IgD-negative memory B cell (primary cell): Measurements from ENCODE around the gene MACF1. TPM values are rescaled to one million over a fixed set of nuclear protein-coding genes. Genes with fewer than 3 reads are reported as not detected.

Experiments
- H3K27ac Mint-ChIP-seq, 3 donors: one replicate each; pipeline ENCODE4 v1.8.0; 2020 to 2022; ENCODE audit warnings: mild to moderate bottlenecking in 3 of 3, mixed read lengths in 3 of 3, moderate library complexity in 1 of 3
- H3K27me3 Mint-ChIP-seq: one replicate; pipeline ENCODE4 v1.8.0; 2021; ENCODE audit warnings: mixed read lengths
- H3K36me3 Mint-ChIP-seq: one replicate; pipeline ENCODE4 v1.8.0; 2020; ENCODE audit warnings: mild to moderate bottlenecking, mixed read lengths
- H3K4me1 Mint-ChIP-seq, 3 donors: one replicate each; pipeline ENCODE4 v1.8.0; 2020 to 2022; ENCODE audit warnings: mixed read lengths in 3 of 3, mild to moderate bottlenecking in 1 of 3
- H3K4me3 Mint-ChIP-seq, 4 donors: one replicate each; pipeline ENCODE4 v1.8.0; 2020 to 2022; ENCODE audit warnings: mild to moderate bottlenecking in 4 of 4, mixed read lengths in 4 of 4, moderate library complexity in 3 of 4
- H3K9me3 Mint-ChIP-seq, 3 donors: one replicate each; pipeline ENCODE4 v1.8.0; 2020 to 2021; ENCODE audit warnings: mixed read lengths in 3 of 3, mild to moderate bottlenecking in 1 of 3
- polyA plus RNA-seq: library from polyadenylated mRNA; unstranded; fragments of 300-500 nt; fragmentation: Illumina TruSeq; gene quantifications from one replicate; pipeline ENCODE4 v1.2.3, GENCODE V29; 2021

Gene MACF1
- polyA plus RNA-seq, 1 donor from 2014 or later: 51.2 TPM

- H3K27ac Mint-ChIP-seq: peak overlapping the region in 1 of 3 donors; percentile 80
- H3K9me3 Mint-ChIP-seq: no peaks in the 10 kb centered on the region
- H3K4me3 Mint-ChIP-seq: no peak overlapping the region
- H3K4me1 Mint-ChIP-seq: peaks cover 14 to 18% (median 18%) of the 10 kb centered on the region in 3 donors
- H3K36me3 Mint-ChIP-seq: no peaks in the 10 kb centered on the region
- H3K27me3 Mint-ChIP-seq: no peaks in the 10 kb centered on the region
Observed at GRCh38 chr1:39413902-39414528, 209.5 kb downstream of the MACF1 start.

DNA sequence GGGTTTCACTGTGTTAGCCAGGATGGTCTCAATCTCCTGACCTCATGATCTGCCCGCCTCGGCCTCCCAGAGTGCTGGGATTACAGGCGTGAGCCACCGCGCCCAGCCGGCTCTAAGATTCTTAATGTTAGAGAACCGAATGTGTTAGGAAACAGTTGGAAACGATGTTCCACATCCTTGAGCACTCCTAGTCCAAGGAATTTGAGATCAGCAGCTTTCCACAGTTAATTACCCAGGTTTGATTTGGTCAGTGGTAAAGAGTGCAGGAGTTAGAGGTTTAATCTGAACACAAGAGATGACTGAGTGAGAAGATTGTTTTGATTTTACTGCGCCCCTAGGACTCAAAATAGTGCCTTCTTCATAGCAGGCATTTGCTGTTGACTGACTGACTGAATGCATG lies 211.1 kb downstream of the MACF1 start:
- H3K36me3 Mint-ChIP-seq: no peaks in the 10 kb centered on the region
- H3K4me3 Mint-ChIP-seq: no peak overlapping the region
- H3K4me1 Mint-ChIP-seq: peaks cover 7 to 10% (median 10%) of the 10 kb centered on the region in 3 donors
- no peak overlapping the region for H3K27ac Mint-ChIP-seq
- no peaks in the 10 kb centered on the region for H3K9me3 Mint-ChIP-seq
- H3K27me3 Mint-ChIP-seq: no peaks in the 10 kb centered on the region

DNA sequence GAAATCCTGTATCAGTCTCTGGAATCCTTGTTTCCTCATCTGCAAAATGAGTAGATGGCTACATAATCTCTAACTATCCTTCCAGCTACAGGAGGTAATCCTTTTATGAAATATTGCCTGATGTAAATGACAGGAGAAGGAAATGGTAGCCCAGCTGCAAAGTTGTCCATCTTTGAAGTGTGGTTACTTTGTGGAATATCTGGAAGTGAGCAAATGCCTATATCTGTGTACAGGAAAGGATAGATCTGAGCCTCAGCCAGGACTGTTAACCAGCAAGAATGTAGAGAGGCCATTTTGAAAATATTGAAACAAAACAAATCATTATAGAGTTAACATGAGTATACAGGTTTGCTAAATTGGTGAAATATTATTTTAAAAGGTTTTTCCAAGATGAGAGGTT lies 212.1 kb downstream of the MACF1 start:
- Mint-ChIP-seq H3K9me3 (no peaks in the 10 kb centered on the region), H3K36me3 (no peaks in the 10 kb centered on the region), H3K4me1 (peaks cover 5 to 7% (median 6%) of the 10 kb centered on the region in 3 donors), H3K4me3 (no peak overlapping the region), H3K27me3 (no peaks in the 10 kb centered on the region), H3K27ac (no peak overlapping the region)

GRCh38 chr1:39418236-39418635 lies 213.7 kb downstream of the MACF1 start:
- Mint-ChIP-seq H3K4me1 (peaks cover 5 to 7% (median 6%) of the 10 kb centered on the region in 3 donors), H3K36me3 (peaks cover 3% of the 10 kb centered on the region), H3K4me3 (no peak overlapping the region), H3K27me3 (no peaks in the 10 kb centered on the region), H3K9me3 (no peaks in the 10 kb centered on the region), H3K27ac (peak overlapping the region in 1 of 3 donors; percentile 76)

DNA sequence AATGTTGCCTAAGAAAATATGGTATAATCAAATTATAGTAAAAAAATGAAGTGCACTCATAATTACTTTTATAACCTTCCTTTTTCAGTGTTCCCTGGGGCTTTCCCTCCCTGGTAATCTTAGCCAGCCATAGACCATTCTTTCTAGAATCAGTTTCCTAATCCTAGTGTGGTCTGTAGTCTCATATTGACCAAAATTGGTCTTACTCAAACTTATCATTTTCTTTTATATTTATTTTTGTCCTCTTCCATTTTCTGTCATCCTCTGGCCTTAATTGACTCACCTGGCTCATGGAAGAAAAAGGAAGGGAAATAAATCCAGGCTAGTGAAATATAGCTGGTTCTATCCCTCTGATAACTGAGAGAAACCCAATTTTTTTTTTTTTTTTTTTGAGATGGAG lies 216.0 kb downstream of the MACF1 start:
- Mint-ChIP-seq H3K27me3 (no peaks in the 10 kb centered on the region), H3K4me1 (peaks cover 3 to 9% (median 6%) of the 10 kb centered on the region in 3 donors), H3K36me3 (peaks cover 7% of the 10 kb centered on the region), H3K27ac (no peak overlapping the region), H3K9me3 (no peaks in the 10 kb centered on the region), H3K4me3 (no peak overlapping the region)

- Mint-ChIP-seq H3K36me3 (peaks cover 7% of the 10 kb centered on the region), H3K27ac (peak overlapping the region in 2 of 3 donors; percentile 2 to 56)
Observed at GRCh38 chr1:39422614-39423013, 218.1 kb downstream of the MACF1 start.

DNA sequence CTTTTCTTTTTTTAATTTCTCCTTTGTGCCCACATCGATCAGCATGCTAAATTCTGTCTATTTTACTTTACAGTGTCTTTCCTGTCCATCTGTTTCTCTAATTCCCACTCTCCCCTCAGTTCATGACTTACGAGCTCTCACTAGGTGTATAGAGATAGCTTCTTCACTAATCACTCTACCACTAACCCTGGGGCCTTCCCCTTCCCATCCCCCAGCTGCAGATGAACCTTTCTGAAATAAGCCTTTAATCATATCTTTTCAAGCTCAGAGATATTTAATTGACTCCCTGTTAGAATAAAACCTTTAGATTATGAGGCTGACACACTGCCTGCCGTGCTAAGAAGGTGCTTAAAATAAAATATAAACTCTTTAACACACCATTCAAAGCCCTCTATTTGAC lies 220.7 kb downstream of the MACF1 start:
- H3K9me3 Mint-ChIP-seq: no peaks in the 10 kb centered on the region
- H3K4me1 Mint-ChIP-seq: peaks cover 0 to 3% (median 2%) of the 10 kb centered on the region in 3 donors
- H3K27ac Mint-ChIP-seq: no peak overlapping the region
- no peaks in the 10 kb centered on the region for H3K27me3 Mint-ChIP-seq
- H3K36me3 Mint-ChIP-seq: peaks cover 13% of the 10 kb centered on the region
- no peak overlapping the region for H3K4me3 Mint-ChIP-seq

More at GRCh38 chr1:39422614-39423013, 218.1 kb downstream of the MACF1 start:
- peaks cover 2 to 9% (median 6%) of the 10 kb centered on the region in 3 donors for H3K4me1 Mint-ChIP-seq
- no peaks in the 10 kb centered on the region for H3K9me3 Mint-ChIP-seq
- H3K4me3 Mint-ChIP-seq: no peak overlapping the region
- H3K27me3 Mint-ChIP-seq: no peaks in the 10 kb centered on the region

DNA sequence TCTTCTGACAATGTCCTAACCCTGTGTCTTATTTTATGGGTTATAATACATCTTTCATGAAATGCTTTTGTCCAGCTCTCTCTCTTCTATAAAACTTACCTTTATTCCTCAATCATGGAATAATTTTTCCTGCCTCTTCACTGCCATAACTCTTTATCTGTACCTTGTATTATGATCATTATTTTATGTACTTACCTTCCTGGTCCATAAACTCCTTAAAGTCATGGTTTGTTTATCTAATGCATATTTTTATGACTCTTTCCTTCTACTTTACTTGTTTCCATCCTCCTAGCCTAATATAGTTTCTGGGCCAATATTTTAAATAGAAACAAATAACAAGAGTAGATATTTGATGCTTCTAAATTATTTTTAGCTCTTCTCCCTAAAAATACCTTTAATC lies 221.1 kb downstream of the MACF1 start:
- no peaks in the 10 kb centered on the region for H3K9me3 Mint-ChIP-seq

GRCh38 chr1:39426346-39426745 lies 221.9 kb downstream of the MACF1 start:
- Mint-ChIP-seq H3K9me3 (no peaks in the 10 kb centered on the region), H3K27ac (no peak overlapping the region), H3K36me3 (peaks cover 13% of the 10 kb centered on the region)

More for the DNA sequence above, 221.1 kb downstream of the MACF1 start:
- H3K27ac Mint-ChIP-seq: peak overlapping the region in 1 of 3 donors; percentile 1
- H3K4me1 Mint-ChIP-seq: peaks cover 0 to 3% (median 2%) of the 10 kb centered on the region in 3 donors
- H3K27me3 Mint-ChIP-seq: no peaks in the 10 kb centered on the region
- H3K4me3 Mint-ChIP-seq: no peak overlapping the region
- H3K36me3 Mint-ChIP-seq: peaks cover 13% of the 10 kb centered on the region

DNA sequence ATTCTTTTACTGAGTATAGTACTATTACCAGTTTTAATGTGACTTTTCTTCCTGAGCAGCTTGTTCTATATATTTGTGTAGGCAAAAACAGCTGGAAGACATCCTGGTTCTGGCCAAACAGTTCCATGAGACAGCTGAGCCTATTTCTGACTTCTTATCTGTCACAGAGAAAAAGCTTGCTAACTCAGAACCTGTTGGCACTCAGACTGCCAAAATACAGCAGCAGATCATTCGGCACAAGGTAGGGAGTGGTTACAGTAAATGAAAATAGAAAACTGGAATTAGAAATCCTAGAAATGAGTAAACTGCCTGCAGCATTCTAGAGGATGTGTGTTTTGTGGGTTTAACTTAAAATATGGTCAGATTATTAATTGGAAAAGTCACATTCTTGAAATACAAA lies 222.9 kb downstream of the MACF1 start:
- Mint-ChIP-seq H3K36me3 (peaks cover 11% of the 10 kb centered on the region), H3K4me1 (peaks cover 0 to 3% (median 0%) of the 10 kb centered on the region in 3 donors), H3K27me3 (no peaks in the 10 kb centered on the region), H3K9me3 (no peaks in the 10 kb centered on the region), H3K4me3 (no peak overlapping the region), H3K27ac (peak overlapping the region in 1 of 3 donors; percentile 3)

More at GRCh38 chr1:39426346-39426745, 221.9 kb downstream of the MACF1 start:
- no peaks in the 10 kb centered on the region for H3K27me3 Mint-ChIP-seq
- peaks cover 0 to 3% (median under 1%) of the 10 kb centered on the region in 3 donors for H3K4me1 Mint-ChIP-seq
- no peak overlapping the region for H3K4me3 Mint-ChIP-seq

DNA sequence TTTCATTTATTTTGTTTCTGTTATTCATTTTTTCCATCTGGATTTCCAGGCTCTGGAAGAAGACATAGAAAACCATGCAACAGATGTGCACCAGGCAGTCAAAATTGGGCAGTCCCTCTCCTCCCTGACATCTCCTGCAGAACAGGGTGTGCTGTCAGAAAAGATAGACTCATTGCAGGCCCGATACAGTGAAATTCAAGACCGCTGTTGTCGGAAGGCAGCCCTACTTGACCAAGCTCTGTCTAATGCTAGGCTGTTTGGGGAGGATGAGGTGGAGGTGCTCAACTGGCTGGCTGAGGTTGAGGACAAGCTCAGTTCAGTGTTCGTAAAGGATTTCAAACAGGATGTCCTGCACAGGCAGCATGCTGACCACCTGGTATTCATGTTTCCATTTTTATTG lies 223.4 kb downstream of the MACF1 start:
- Mint-ChIP-seq H3K4me1 (peaks cover 0 to 3% (median 0%) of the 10 kb centered on the region in 3 donors), H3K9me3 (no peaks in the 10 kb centered on the region), H3K27me3 (no peaks in the 10 kb centered on the region), H3K36me3 (peaks cover 10% of the 10 kb centered on the region), H3K4me3 (no peak overlapping the region), H3K27ac (no peak overlapping the region)

GRCh38 chr1:39431927-39432326 lies 227.4 kb downstream of the MACF1 start:
- Mint-ChIP-seq H3K36me3 (peaks cover 11% of the 10 kb centered on the region), H3K4me1 (peaks cover 0 to 2% (median 0%) of the 10 kb centered on the region in 3 donors), H3K27ac (peak overlapping the region in 1 of 3 donors; percentile 60), H3K9me3 (no peaks in the 10 kb centered on the region), H3K4me3 (no peak overlapping the region), H3K27me3 (no peaks in the 10 kb centered on the region)

GRCh38 chr1:39434797-39435395 lies 230.4 kb downstream of the MACF1 start:
- Mint-ChIP-seq H3K27ac (no peak overlapping the region), H3K9me3 (no peaks in the 10 kb centered on the region), H3K36me3 (peaks cover 7% of the 10 kb centered on the region), H3K27me3 (no peaks in the 10 kb centered on the region), H3K4me1 (peaks cover 0 to 2% (median 0%) of the 10 kb centered on the region in 3 donors), H3K4me3 (no peak overlapping the region)

DNA sequence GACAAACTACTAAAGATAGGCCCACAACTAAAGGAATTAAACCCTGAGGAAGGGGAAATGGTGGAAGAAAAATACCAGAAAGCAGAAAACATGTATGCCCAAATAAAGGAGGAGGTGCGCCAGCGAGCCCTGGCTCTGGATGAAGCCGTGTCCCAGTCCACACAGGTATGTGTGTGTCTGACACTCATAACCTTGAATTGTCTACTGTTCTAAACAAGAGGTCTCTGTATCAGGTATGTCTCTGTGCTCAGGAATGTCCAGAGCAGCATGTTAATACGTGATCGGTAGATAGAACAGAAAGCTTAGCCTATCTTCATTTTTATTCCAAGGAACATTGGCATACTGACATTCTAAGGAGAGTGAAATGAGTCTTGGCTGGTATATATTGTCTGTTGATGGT lies 231.1 kb downstream of the MACF1 start:
- Mint-ChIP-seq H3K36me3 (peaks cover 7% of the 10 kb centered on the region), H3K4me3 (no peak overlapping the region), H3K27ac (no peak overlapping the region), H3K27me3 (no peaks in the 10 kb centered on the region), H3K4me1 (peaks cover 0 to 2% (median 0%) of the 10 kb centered on the region in 3 donors), H3K9me3 (no peaks in the 10 kb centered on the region)

DNA sequence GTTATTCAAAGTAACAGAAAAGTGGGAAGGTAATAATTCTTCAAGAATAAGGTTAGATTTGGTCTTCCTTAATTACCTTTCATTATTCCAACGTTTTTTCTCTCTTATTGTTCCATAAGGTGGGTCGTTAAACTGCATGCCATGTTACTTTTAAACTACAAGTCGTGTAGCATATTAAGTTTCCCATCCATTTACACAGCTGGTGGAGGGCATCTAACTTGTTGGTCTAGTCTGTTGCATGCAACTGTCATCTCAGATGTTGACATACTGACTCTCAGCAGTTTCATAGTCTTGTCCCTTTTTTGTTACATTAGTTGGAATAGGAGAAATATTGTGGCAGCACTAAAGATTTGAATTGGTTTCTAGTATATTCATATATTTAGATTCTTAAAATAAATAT lies 232.3 kb downstream of the MACF1 start:
- Mint-ChIP-seq H3K27me3 (no peaks in the 10 kb centered on the region), H3K27ac (no peak overlapping the region), H3K36me3 (peaks cover 12% of the 10 kb centered on the region), H3K4me3 (no peak overlapping the region), H3K9me3 (no peaks in the 10 kb centered on the region), H3K4me1 (peaks cover 0 to 2% (median 0%) of the 10 kb centered on the region in 3 donors)

GRCh38 chr1:39438042-39438441 lies 233.5 kb downstream of the MACF1 start:
- Mint-ChIP-seq H3K4me3 (no peak overlapping the region), H3K27me3 (no peaks in the 10 kb centered on the region), H3K4me1 (peaks cover 0 to 2% (median 0%) of the 10 kb centered on the region in 3 donors), H3K27ac (no peak overlapping the region), H3K36me3 (peaks cover 12% of the 10 kb centered on the region), H3K9me3 (no peaks in the 10 kb centered on the region)
